ENCODE measurements around the gene IRS1. TPM values are rescaled to one million over a fixed set of nuclear protein-coding genes. Genes with fewer than 3 reads are reported as not detected.

Gene IRS1
- total RNA-seq, 1 donor from 2014 or later = 16.9 TPM

GRCh38 chr2:226776104-226776503 is 23.5 kb downstream of the IRS1 start:
- Histone ChIP-seq H3K9me3 (no peaks in the 10 kb centered on the region), H3K27me3 (no peaks in the 10 kb centered on the region), H3K27ac (no peak overlapping the region), H3K4me1 (peaks cover 44% of the 10 kb centered on the region), H3K4me3 (no peak overlapping the region), H3K36me3 (peaks cover 0 to 4% of the 10 kb centered on the region in 2 donors)
- no peak for DNase-seq (ENCODE audit: extremely low spot score in 2 of 2)
- TF ChIP-seq, protein P1, sequence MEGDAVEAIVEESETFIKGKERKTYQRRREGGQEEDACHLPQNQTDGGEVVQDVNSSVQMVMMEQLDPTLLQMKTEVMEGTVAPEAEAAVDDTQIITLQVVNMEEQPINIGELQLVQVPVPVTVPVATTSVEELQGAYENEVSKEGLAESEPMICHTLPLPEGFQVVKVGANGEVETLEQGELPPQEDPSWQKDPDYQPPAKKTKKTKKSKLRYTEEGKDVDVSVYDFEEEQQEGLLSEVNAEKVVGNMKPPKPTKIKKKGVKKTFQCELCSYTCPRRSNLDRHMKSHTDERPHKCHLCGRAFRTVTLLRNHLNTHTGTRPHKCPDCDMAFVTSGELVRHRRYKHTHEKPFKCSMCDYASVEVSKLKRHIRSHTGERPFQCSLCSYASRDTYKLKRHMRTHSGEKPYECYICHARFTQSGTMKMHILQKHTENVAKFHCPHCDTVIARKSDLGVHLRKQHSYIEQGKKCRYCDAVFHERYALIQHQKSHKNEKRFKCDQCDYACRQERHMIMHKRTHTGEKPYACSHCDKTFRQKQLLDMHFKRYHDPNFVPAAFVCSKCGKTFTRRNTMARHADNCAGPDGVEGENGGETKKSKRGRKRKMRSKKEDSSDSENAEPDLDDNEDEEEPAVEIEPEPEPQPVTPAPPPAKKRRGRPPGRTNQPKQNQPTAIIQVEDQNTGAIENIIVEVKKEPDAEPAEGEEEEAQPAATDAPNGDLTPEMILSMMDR (IDR thresholded peaks at IDR 0.05) = no peak
- TF ChIP-seq POLR2A (IDR thresholded peaks at IDR 0.05) (no peak), POLR2AphosphoS5 (IDR thresholded peaks at IDR 0.05; ENCODE audit: insufficient read depth in 1 of 2, low read depth in 1 of 2) (no peak)
- intact Hi-C loops (cut with DNase I) = no loop called here

DNA sequence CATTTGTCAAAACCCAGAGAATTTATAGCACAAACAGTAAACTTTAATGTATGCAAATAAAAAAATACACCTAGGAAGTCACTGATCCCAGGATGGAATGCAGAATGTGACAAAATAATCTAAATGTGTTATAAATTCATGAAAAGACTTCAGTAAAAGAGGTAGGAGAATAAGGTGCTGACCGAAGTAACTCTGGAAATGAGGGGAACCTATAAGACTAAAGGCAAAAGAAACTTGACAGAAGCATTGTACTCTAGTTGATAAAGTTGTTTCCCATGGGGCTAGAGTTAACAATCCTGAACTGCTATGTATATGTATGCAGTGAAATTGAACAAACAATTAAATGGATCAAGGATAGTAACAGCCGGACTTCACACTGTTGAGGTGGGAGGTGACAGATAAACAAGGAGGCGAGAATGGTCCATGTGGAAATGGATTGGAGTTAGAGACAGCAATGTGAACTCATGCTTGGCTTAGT is 24.5 kb downstream of the IRS1 start:
- Histone ChIP-seq H3K4me3 (no peak overlapping the region), H3K9me3 (no peaks in the 10 kb centered on the region), H3K27me3 (no peaks in the 10 kb centered on the region), H3K4me1 (peaks cover 41% of the 10 kb centered on the region), H3K36me3 (peaks cover 0 to 4% of the 10 kb centered on the region in 2 donors), H3K27ac (no peak overlapping the region)
- TF ChIP-seq, protein P1 (IDR thresholded peaks at IDR 0.05) = no peak
- no peak for TF ChIP-seq POLR2AphosphoS5 (IDR thresholded peaks at IDR 0.05; ENCODE audit: insufficient read depth in 1 of 2, low read depth in 1 of 2)
- intact Hi-C loops (cut with DNase I) = no loop called here
- DNase-seq (ENCODE audit: extremely low spot score in 2 of 2) = no peak

GRCh38 chr2:226773291-226773690 is 26.3 kb downstream of the IRS1 start:
- peaks cover 41% of the 10 kb centered on the region for H3K4me1 ChIP-seq
- no peak overlapping the region for H3K27ac ChIP-seq
- no peaks in the 10 kb centered on the region for H3K9me3 ChIP-seq
- H3K27me3 ChIP-seq = no peaks in the 10 kb centered on the region
- intact Hi-C loops (cut with DNase I) = no loop called here
- no peak for TF ChIP-seq POLR2AphosphoS5 (IDR thresholded peaks at IDR 0.05; ENCODE audit: insufficient read depth in 1 of 2, low read depth in 1 of 2)
- TF ChIP-seq POLR2A (IDR thresholded peaks at IDR 0.05) = no peak
- TF ChIP-seq, protein P1 (IDR thresholded peaks at IDR 0.05) = no peak
- peaks cover 0 to 4% of the 10 kb centered on the region in 2 donors for H3K36me3 ChIP-seq
- no peak overlapping the region for H3K4me3 ChIP-seq
- no peak for DNase-seq (ENCODE audit: extremely low spot score in 2 of 2)

- H3K27me3 ChIP-seq = no peaks in the 10 kb centered on the region
- intact Hi-C loops (cut with DNase I) = no loop called here
- no peaks in the 10 kb centered on the region for H3K9me3 ChIP-seq
- no peak for TF ChIP-seq POLR2AphosphoS5 (IDR thresholded peaks at IDR 0.05; ENCODE audit: insufficient read depth in 1 of 2, low read depth in 1 of 2)
- no peak for TF ChIP-seq POLR2A (IDR thresholded peaks at IDR 0.05)
- TF ChIP-seq, protein P1 (IDR thresholded peaks at IDR 0.05) = no peak
- H3K27ac ChIP-seq = no peak overlapping the region
- DNase-seq (ENCODE audit: extremely low spot score in 2 of 2) = no peak
- peaks cover 42% of the 10 kb centered on the region for H3K4me1 ChIP-seq
- peaks cover 0 to 4% of the 10 kb centered on the region in 2 donors for H3K36me3 ChIP-seq
- H3K4me3 ChIP-seq = no peak overlapping the region
Measured at GRCh38 chr2:226772389-226773179, 27.0 kb downstream of the IRS1 start.

DNA sequence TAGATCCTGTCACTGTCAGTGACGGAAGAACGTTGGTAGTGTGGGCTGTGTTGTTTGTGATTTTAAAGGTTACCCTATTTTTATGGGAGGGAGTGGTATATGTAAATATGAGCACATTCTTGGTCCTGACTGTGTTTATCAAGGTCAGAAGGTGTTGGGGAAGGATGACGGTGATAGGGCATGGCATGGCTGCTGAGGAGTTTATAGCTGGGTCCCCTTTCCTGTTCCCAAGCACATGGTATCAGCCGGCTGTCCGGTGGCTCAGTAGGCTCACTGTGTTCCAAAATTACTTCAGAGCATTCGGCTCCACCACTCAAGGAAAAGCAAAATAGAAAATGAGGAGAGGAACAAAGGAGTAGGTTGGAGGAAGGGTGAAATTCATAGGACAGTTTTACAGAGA is 28.6 kb downstream of the IRS1 start:
- Histone ChIP-seq H3K27me3 (no peaks in the 10 kb centered on the region), H3K27ac (no peak overlapping the region), H3K4me3 (no peak overlapping the region), H3K4me1 (peaks cover 40% of the 10 kb centered on the region), H3K9me3 (no peaks in the 10 kb centered on the region), H3K36me3 (peaks cover 0 to 4% of the 10 kb centered on the region in 2 donors)
- no peak for DNase-seq (ENCODE audit: extremely low spot score in 2 of 2)
- no peak for TF ChIP-seq POLR2AphosphoS5 (IDR thresholded peaks at IDR 0.05; ENCODE audit: insufficient read depth in 1 of 2, low read depth in 1 of 2)
- TF ChIP-seq, protein P1 (IDR thresholded peaks at IDR 0.05) = no peak
- no peak for TF ChIP-seq POLR2A (IDR thresholded peaks at IDR 0.05)
- intact Hi-C loops (cut with DNase I) = no loop called here

All from vagina (tissue), 2 donors.